ENCODE measurements around the gene LRRC2. TPM values are rescaled to one million over a fixed set of nuclear protein-coding genes. Genes with fewer than 3 reads are reported as not detected.
"Not testable (repeated sequence)": the region's sequence is repeated elsewhere in the genome, so short reads cannot be mapped to it uniquely, and the experiment has no call there.

The LRRC2 gene
- total RNA-seq, 1 donor from 2014 or later = 0.26 TPM

GRCh38 chr3:46495901-46496456 is 70.1 kb downstream of the LRRC2 start:
- Histone ChIP-seq H3K36me3 (ENCODE audit: control insufficient read depth, insufficient read depth, low read length) (no peaks in the 10 kb centered on the region), H3K4me3 (ENCODE audit: low read depth, low read length) (no peak overlapping the region), H3K27me3 (ENCODE audit: control insufficient read depth, insufficient read depth, low read length) (no peaks in the 10 kb centered on the region)
- no peak for FAIRE-seq
- TF ChIP-seq CTCF (IDR thresholded peaks at IDR 0.05; ENCODE audit: insufficient read depth, low read length, severe bottlenecking) = no peak
- peak; percentile 16 for DNase-seq (ENCODE audit: low read depth)

DNA sequence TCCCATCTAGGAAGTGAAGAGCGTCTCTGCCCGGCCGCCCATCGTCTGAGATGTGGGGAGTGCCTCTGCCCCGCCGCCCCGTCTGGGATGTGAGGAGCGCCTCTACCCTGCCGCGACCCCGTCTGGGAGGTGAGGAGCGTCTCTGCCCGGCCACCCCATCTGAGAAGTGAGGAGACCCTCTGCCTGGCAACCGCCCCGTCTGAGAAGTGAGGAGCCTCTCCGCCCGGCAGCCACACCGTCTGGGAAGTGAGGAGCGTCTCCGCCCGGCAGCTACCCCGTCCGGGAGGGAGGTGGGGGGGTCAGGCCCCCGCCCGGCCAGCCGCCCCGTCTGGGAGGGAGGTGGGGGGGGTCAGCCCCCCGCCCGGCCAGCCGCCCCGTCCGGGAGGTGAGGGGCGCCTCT is 71.6 kb downstream of the LRRC2 start:
- not testable (repeated sequence) for FAIRE-seq; H3K4me3 ChIP-seq (ENCODE audit: low read depth, low read length); H3K36me3 ChIP-seq (ENCODE audit: control insufficient read depth, insufficient read depth, low read length); DNase-seq (ENCODE audit: low read depth); H3K27me3 ChIP-seq (ENCODE audit: control insufficient read depth, insufficient read depth, low read length)

GRCh38 chr3:46492890-46493547 is 73.1 kb downstream of the LRRC2 start:
- no peak for DNase-seq (ENCODE audit: low read depth)
- H3K27me3 ChIP-seq (ENCODE audit: control insufficient read depth, insufficient read depth, low read length) = peaks cover 3% of the 10 kb centered on the region
- no peaks in the 10 kb centered on the region for H3K36me3 ChIP-seq (ENCODE audit: control insufficient read depth, insufficient read depth, low read length)
- H3K4me3 ChIP-seq (ENCODE audit: low read depth, low read length) = no peak overlapping the region
- TF ChIP-seq CTCF (IDR thresholded peaks at IDR 0.05; ENCODE audit: insufficient read depth, low read length, severe bottlenecking) = no peak
- FAIRE-seq = no peak

DNA sequence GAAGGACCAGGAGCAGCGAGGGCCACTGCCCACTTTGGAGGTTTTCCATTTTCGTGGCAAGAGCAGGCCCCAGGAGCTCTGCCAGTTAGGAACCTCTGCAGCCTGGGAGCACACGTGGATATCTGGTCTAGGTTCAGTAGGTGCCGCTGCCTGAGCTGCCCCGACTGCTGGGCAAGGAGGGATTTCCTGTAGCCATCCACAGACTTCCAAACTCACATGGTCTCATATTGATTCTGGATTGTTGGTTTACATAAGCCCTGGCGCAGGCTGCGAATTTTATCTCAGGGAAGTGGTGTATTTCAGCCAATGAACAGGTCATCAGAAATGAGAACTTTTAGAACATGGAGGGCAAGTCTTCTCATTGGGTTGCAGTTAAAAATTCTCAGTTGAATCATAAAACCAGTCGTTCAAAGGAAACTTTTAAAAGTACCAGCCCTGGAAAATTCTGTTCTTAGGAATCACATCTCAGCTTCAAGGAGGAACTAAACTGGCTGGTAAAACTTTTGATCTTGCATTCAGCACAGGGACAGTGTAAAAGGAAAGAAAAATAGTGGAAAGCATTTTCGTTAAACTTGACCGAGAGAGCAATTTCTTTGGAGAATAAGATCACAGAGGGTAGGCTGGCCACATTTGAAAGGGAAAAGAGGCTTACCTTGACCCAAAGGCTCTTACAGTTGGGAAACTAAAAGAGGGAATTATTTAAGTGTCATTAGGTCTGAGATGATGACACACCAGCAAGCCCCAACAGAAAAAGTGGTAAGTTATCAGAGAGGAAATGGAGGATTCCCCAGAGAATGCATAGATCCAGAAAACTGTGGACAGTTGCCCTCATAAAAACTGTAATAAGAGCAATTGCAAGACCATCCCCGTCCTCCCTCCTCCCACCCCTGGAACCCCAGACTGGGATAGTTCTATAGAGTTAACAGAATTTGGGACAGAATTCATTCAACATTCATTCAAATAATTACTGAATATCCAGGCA is 74.7 kb downstream of the LRRC2 start:
- H3K4me3 ChIP-seq (ENCODE audit: low read depth, low read length) = no peak overlapping the region
- no peak for TF ChIP-seq CTCF (IDR thresholded peaks at IDR 0.05; ENCODE audit: insufficient read depth, low read length, severe bottlenecking)
- FAIRE-seq = no peak
- H3K36me3 ChIP-seq (ENCODE audit: control insufficient read depth, insufficient read depth, low read length) = no peaks in the 10 kb centered on the region
- H3K27me3 ChIP-seq (ENCODE audit: control insufficient read depth, insufficient read depth, low read length) = peaks cover 3% of the 10 kb centered on the region
- DNase-seq (ENCODE audit: low read depth) = peak; percentile 10

DNA sequence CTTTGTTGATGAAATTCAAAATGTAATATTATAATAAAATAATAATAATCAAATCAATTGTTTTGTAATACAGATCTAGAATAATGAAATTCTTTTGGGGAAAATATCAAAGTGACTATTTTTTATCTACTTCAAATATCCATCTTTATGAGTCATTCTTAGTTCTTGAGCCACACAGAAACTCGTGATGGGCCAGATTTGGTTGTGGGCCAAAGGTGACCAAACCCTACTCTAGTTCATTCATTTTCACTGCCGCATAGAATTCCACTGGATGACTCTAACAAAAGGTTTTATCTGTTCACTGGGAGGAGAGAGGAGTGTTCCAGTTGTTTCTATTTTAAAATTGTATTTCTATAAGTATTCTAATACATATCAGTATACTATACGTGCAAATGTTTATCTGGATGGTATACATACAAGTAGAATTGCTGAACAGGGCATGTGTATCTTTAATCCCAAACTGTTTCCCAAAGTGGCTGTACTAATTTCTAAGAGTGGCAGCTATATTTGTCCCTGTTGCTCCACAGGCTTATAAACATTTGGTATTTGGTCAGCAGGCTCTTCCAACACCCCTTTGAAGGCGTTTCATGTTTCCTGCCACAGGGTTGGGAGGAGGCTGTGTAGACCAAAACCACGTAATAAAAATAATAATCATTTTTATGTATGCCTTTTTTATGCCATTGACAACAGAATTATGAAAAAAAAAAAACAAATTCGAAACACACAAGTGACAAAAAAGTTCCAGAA is 75.6 kb downstream of the LRRC2 start:
- DNase-seq (ENCODE audit: low read depth) = no peak
- TF ChIP-seq CTCF (IDR thresholded peaks at IDR 0.05; ENCODE audit: insufficient read depth, low read length, severe bottlenecking) = no peak

More for the DNA sequence above, 75.6 kb downstream of the LRRC2 start:
- H3K27me3 ChIP-seq (ENCODE audit: control insufficient read depth, insufficient read depth, low read length) = peaks cover 3% of the 10 kb centered on the region
- no peak for FAIRE-seq
- no peaks in the 10 kb centered on the region for H3K36me3 ChIP-seq (ENCODE audit: control insufficient read depth, insufficient read depth, low read length)
- H3K4me3 ChIP-seq (ENCODE audit: low read depth, low read length) = no peak overlapping the region
